Trophoblast cell (in vitro differentiated cells and primary cell): ENCODE data around the gene USH2A.

Experiments used
- DNase-seq, 2 donors: peaks; one replicate each; pipeline ENCODE4 v3.0.0-alpha.2; 2016
- H2AFZ ChIP-seq: 2 replicates; pipeline ENCODE4 v1.6.1; 2013; ENCODE audit warnings: low read length, moderate library complexity, mild to moderate bottlenecking; ENCODE audit not compliant: insufficient read depth, poor library complexity
- H2AK5ac ChIP-seq: 2 replicates; pipeline ENCODE4 v1.6.1; 2013; ENCODE audit warnings: mild to moderate bottlenecking, low read length
- H2BK120ac ChIP-seq: 2 replicates; pipeline ENCODE4 v1.6.1; 2013; ENCODE audit warnings: low read length, mild to moderate bottlenecking, moderate library complexity; ENCODE audit not compliant: insufficient read depth, poor library complexity
- H2BK12ac ChIP-seq: 2 replicates; pipeline ENCODE4 v1.6.1; 2013; ENCODE audit warnings: mild to moderate bottlenecking, low read length, moderate library complexity
- H2BK5ac ChIP-seq: 2 replicates; pipeline ENCODE4 v1.6.1; 2013; ENCODE audit warnings: low read length, low read depth, moderate library complexity, mild to moderate bottlenecking; ENCODE audit not compliant: poor library complexity
- H3K14ac ChIP-seq: 2 replicates; pipeline ENCODE4 v1.6.1; 2013; ENCODE audit warnings: mild to moderate bottlenecking, low read length
- H3K18ac ChIP-seq: 2 replicates; pipeline ENCODE4 v1.6.1; 2013; ENCODE audit warnings: mild to moderate bottlenecking, low read length
- H3K23ac ChIP-seq: 2 replicates; pipeline ENCODE4 v1.6.1; 2013; ENCODE audit warnings: low read length
- H3K27ac ChIP-seq: 2 replicates; pipeline ENCODE4 v1.5.1; 2013; ENCODE audit warnings: low read depth, mild to moderate bottlenecking, inconsistent platforms, low read length, moderate library complexity
- H3K27me3 ChIP-seq: 2 replicates; pipeline ENCODE4 v1.6.1; 2013; ENCODE audit warnings: inconsistent platforms, mild to moderate bottlenecking, low read length, moderate library complexity; ENCODE audit not compliant: insufficient read depth
- H3K36me3 ChIP-seq, 2 experiments: 1 replicate in 1 of 2; 2 replicates in 1 of 2; pipeline ENCODE4 v1.6.1; 2013; ENCODE audit warnings: low read length in 2 of 2, mild to moderate bottlenecking in 2 of 2, moderate library complexity in 1 of 2; ENCODE audit not compliant: insufficient read depth in 2 of 2, control insufficient read depth in 1 of 2
- H3K4ac ChIP-seq: 2 replicates; pipeline ENCODE4 v1.6.1; 2013; ENCODE audit warnings: low read depth, mild to moderate bottlenecking, low read length, moderate library complexity
- H3K4me1 ChIP-seq, 2 experiments: 1 replicate in 1 of 2; 2 replicates in 1 of 2; pipeline ENCODE4 v1.6.1; 2013; ENCODE audit warnings: low read length in 2 of 2, mild to moderate bottlenecking in 2 of 2, moderate library complexity in 1 of 2; ENCODE audit not compliant: insufficient read depth in 2 of 2, control insufficient read depth in 1 of 2
- H3K4me2 ChIP-seq: 2 replicates; pipeline ENCODE4 v1.6.1; 2013; ENCODE audit warnings: inconsistent platforms, mild to moderate bottlenecking, low read length, moderate library complexity
- H3K4me3 ChIP-seq: 2 replicates; pipeline ENCODE4 v1.5.1; 2013; ENCODE audit warnings: mild to moderate bottlenecking, low read depth, low read length, inconsistent platforms
- H3K79me1 ChIP-seq: one replicate; pipeline ENCODE4 v1.6.1; 2013; ENCODE audit warnings: low read length
- H3K79me2 ChIP-seq: 2 replicates; pipeline ENCODE4 v1.6.1; 2013; ENCODE audit warnings: low read length, mild to moderate bottlenecking; ENCODE audit not compliant: control insufficient read depth, insufficient read depth, poor library complexity
- H3K9ac ChIP-seq: 2 replicates; pipeline ENCODE4 v1.6.1; 2013; ENCODE audit warnings: mild to moderate bottlenecking, low read length
- H3K9me3 ChIP-seq: 2 replicates; pipeline ENCODE4 v1.6.1; 2013; ENCODE audit warnings: low read depth, mild to moderate bottlenecking, control low read depth, inconsistent platforms, low read length; ENCODE audit not compliant: insufficient read depth
- H4K12ac ChIP-seq: 2 replicates; pipeline ENCODE4 v1.6.1; 2013; ENCODE audit warnings: low read depth, mild to moderate bottlenecking, low read length, moderate library complexity
- H4K8ac ChIP-seq: 2 replicates; pipeline ENCODE4 v1.6.1; 2013; ENCODE audit warnings: low read depth, mild to moderate bottlenecking, low read length, moderate library complexity
- H4K91ac ChIP-seq: one replicate; pipeline ENCODE4 v1.6.1; 2013; ENCODE audit warnings: low read depth, mild to moderate bottlenecking, low read length, moderate library complexity
- WGBS: extraction: QIAGEN DNeasy Blood & Tissue Kit; methylation state at CpG from one replicate; pipeline ENCODE4 v1.1.7; 2013; ENCODE audit warnings: missing lambda C conversion rate; ENCODE audit not compliant: insufficient read length, insufficient coverage; ENCODE audit errors: extremely low coverage; 5-methylcytosine and 5-hydroxymethylcytosine counted together

USH2A gene

GRCh38 chr1:215679231-215679630 is 744.0 kb downstream of the USH2A start:
- Histone ChIP-seq H2BK12ac (no peak overlapping the region), H3K36me3 (no peaks in the 10 kb centered on the region), H3K4me3 (no peak overlapping the region), H2AK5ac (no peak overlapping the region), H3K4me2 (no peak overlapping the region), H2BK5ac (no peak overlapping the region), H3K14ac (no peak overlapping the region), H3K27me3 (no peaks in the 10 kb centered on the region), H4K12ac (no peak overlapping the region), H3K9me3 (no peaks in the 10 kb centered on the region), H3K79me2 (no peaks in the 10 kb centered on the region), H4K8ac (no peak overlapping the region), H3K27ac (no peak overlapping the region), H3K4ac (no peak overlapping the region), H3K79me1 (no peaks in the 10 kb centered on the region), H2AFZ (no peak overlapping the region), H3K9ac (no peak overlapping the region), H2BK120ac (no peak overlapping the region), H3K4me1 (peaks cover 2 to 3% of the 10 kb centered on the region in 2 experiments), H4K91ac (no peak overlapping the region), H3K23ac (no peak overlapping the region), H3K18ac (no peak overlapping the region)
- WGBS = no CpG with 5 or more reads among the region's 3 CpGs
- DNase-seq = no peak

- H2BK5ac ChIP-seq = no peak overlapping the region
- H3K4me1 ChIP-seq = peaks cover 2 to 3% of the 10 kb centered on the region in 2 experiments
- H3K79me2 ChIP-seq = no peaks in the 10 kb centered on the region
- no peak overlapping the region for H3K4me3 ChIP-seq
- no peak overlapping the region for H4K91ac ChIP-seq
- H3K79me1 ChIP-seq = no peaks in the 10 kb centered on the region
- no peak for DNase-seq
- H3K36me3 ChIP-seq = no peaks in the 10 kb centered on the region
- no peak overlapping the region for H4K12ac ChIP-seq
- H2BK12ac ChIP-seq = no peak overlapping the region
- no peak overlapping the region for H3K27ac ChIP-seq
- no peak overlapping the region for H3K18ac ChIP-seq
- H2BK120ac ChIP-seq = no peak overlapping the region
- no peaks in the 10 kb centered on the region for H3K9me3 ChIP-seq
- no peak overlapping the region for H2AFZ ChIP-seq
- no peaks in the 10 kb centered on the region for H3K27me3 ChIP-seq
- H4K8ac ChIP-seq = no peak overlapping the region
- no CpG with 5 or more reads among the region's 4 CpGs for WGBS
- no peak overlapping the region for H2AK5ac ChIP-seq
- H3K4ac ChIP-seq = no peak overlapping the region
- H3K23ac ChIP-seq = no peak overlapping the region
- no peak overlapping the region for H3K4me2 ChIP-seq
- H3K14ac ChIP-seq = no peak overlapping the region
- H3K9ac ChIP-seq = no peak overlapping the region
Measured at GRCh38 chr1:215677112-215677511, 746.1 kb downstream of the USH2A start.

- Histone ChIP-seq H3K4me1 (peaks cover 2% of the 10 kb centered on the region in 2 experiments), H2AK5ac (no peak overlapping the region), H3K14ac (no peak overlapping the region), H3K79me1 (no peaks in the 10 kb centered on the region), H2AFZ (no peak overlapping the region), H3K9me3 (no peaks in the 10 kb centered on the region), H3K4ac (no peak overlapping the region), H3K79me2 (no peaks in the 10 kb centered on the region), H4K12ac (no peak overlapping the region), H3K4me3 (no peak overlapping the region), H2BK5ac (no peak overlapping the region), H3K9ac (no peak overlapping the region), H3K36me3 (no peaks in the 10 kb centered on the region), H4K8ac (no peak overlapping the region), H3K4me2 (no peak overlapping the region), H3K18ac (no peak overlapping the region), H3K27me3 (no peaks in the 10 kb centered on the region), H3K27ac (no peak overlapping the region), H2BK12ac (no peak overlapping the region), H4K91ac (no peak overlapping the region), H2BK120ac (no peak overlapping the region), H3K23ac (no peak overlapping the region)
- WGBS = no CpG with 5 or more reads among the region's 4 CpGs
- no peak for DNase-seq
Measured at GRCh38 chr1:215673943-215674342, 749.3 kb downstream of the USH2A start.

GRCh38 chr1:215672482-215672881 is 750.8 kb downstream of the USH2A start:
- Histone ChIP-seq H3K79me2 (no peaks in the 10 kb centered on the region), H3K36me3 (no peaks in the 10 kb centered on the region), H4K12ac (no peak overlapping the region), H3K4ac (no peak overlapping the region), H3K23ac (no peak overlapping the region), H2BK120ac (no peak overlapping the region), H2AFZ (no peak overlapping the region), H3K79me1 (no peaks in the 10 kb centered on the region), H4K91ac (no peak overlapping the region), H3K9ac (no peak overlapping the region), H4K8ac (no peak overlapping the region), H3K18ac (no peak overlapping the region), H2AK5ac (no peak overlapping the region), H3K4me3 (no peak overlapping the region), H3K4me1 (no peaks in the 10 kb centered on the region), H3K27me3 (no peaks in the 10 kb centered on the region), H2BK5ac (no peak overlapping the region), H2BK12ac (no peak overlapping the region), H3K9me3 (no peaks in the 10 kb centered on the region), H3K27ac (no peak overlapping the region), H3K14ac (no peak overlapping the region), H3K4me2 (no peak overlapping the region)
- WGBS = no CpG with 5 or more reads among the region's 2 CpGs
- DNase-seq = no peak
